Prostate gland (tissue), 2 donors: ENCODE data around the gene ABCA10.

Experiments
- POLR2A ChIP-seq: fragments of 450-650 bp; IDR thresholded peaks from one replicate; pipeline ENCODE4 v1.6.1; 2016; ENCODE audit warnings: antibody characterized with exemption, mild to moderate bottlenecking
- POLR2AphosphoS5 ChIP-seq: sonication (generic); formaldehyde crosslinking; IDR thresholded peaks from one replicate; pipeline ENCODE4 v1.6.1; 2017; ENCODE audit warnings: antibody characterized with exemption
- TF ChIP-seq, protein P1 (sequence below), 4 experiments: fragments of 200-600 bp in 2 of 4; fragments of 450-650 bp in 2 of 4; sonication (generic) in 2 of 4; IDR thresholded peaks; 1 replicate in 3 of 4; 2 replicates in 1 of 4; pipeline ENCODE4 v1.5.1; 2016 to 2019; ENCODE audit warnings: antibody characterized with exemption in 4 of 4, mild to moderate bottlenecking in 2 of 4, moderate library complexity in 2 of 4

DNA sequence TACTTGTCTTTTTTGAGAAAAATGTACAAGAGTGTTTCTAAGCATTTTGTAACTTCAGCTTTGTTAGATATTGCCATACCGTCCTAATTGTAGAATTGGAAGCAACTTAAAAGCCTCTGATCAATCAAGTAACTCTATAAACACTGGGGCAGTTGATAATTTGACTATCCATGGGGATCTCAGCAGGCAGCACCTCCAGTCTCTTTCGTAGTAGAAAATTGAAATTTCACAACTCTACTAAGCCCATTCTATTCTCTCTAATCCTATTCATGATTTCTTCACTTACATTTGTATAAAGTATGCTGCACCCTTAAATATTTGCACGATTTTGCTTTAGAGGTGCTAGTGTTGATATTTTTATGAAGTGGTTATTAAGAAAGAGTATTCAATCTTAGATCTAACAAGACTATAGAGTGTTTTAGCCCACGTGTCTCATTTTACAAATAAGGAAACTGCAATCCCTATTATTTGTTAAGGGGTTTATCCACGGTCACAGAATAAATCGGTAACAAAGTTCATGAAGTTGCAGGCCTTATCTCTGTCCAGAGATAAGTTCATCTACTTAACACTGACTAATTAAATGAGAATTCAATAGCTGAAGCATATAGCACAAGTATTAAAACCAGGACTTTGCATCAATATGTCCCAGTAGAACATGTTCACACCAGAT, 97.9 kb downstream of the ABCA10 start:
- TF ChIP-seq, protein P1, sequence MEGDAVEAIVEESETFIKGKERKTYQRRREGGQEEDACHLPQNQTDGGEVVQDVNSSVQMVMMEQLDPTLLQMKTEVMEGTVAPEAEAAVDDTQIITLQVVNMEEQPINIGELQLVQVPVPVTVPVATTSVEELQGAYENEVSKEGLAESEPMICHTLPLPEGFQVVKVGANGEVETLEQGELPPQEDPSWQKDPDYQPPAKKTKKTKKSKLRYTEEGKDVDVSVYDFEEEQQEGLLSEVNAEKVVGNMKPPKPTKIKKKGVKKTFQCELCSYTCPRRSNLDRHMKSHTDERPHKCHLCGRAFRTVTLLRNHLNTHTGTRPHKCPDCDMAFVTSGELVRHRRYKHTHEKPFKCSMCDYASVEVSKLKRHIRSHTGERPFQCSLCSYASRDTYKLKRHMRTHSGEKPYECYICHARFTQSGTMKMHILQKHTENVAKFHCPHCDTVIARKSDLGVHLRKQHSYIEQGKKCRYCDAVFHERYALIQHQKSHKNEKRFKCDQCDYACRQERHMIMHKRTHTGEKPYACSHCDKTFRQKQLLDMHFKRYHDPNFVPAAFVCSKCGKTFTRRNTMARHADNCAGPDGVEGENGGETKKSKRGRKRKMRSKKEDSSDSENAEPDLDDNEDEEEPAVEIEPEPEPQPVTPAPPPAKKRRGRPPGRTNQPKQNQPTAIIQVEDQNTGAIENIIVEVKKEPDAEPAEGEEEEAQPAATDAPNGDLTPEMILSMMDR (IDR thresholded peaks at IDR 0.05): no peak
- TF ChIP-seq POLR2A: no peak
- no peak for TF ChIP-seq POLR2AphosphoS5
